KMS-11 (cell line): ENCODE data around the gene ARHGDIB.

Source experiments
- H2AFZ ChIP-seq: fragments of 200-600 bp; sonication (generic); 2 replicates; pipeline ENCODE4 v1.6.1; 2016; ENCODE audit warnings: antibody characterized with exemption, mixed run types, low read depth
- H3K27ac ChIP-seq: fragments of 200-600 bp; sonication (generic); 2 replicates; pipeline ENCODE4 v1.6.1; 2016; ENCODE audit warnings: mild to moderate bottlenecking, mixed run types
- H3K27me3 ChIP-seq: fragments of 200-600 bp; sonication (generic); 2 replicates; pipeline ENCODE4 v1.6.1; 2017; ENCODE audit warnings: mild to moderate bottlenecking, low read depth, mixed run types, moderate library complexity; ENCODE audit not compliant: insufficient read depth
- H3K36me3 ChIP-seq: fragments of 200-600 bp; sonication (generic); 2 replicates; pipeline ENCODE4 v1.6.1; 2017; ENCODE audit warnings: mild to moderate bottlenecking, mixed run types; ENCODE audit not compliant: insufficient read depth
- H3K4me1 ChIP-seq: fragments of 200-600 bp; sonication (generic); 2 replicates; pipeline ENCODE4 v1.6.1; 2016; ENCODE audit warnings: mild to moderate bottlenecking, low read depth, mixed run types; ENCODE audit not compliant: poor library complexity, severe bottlenecking
- H3K4me2 ChIP-seq: fragments of 200-600 bp; sonication (generic); 2 replicates; pipeline ENCODE4 v1.7.0; 2016; ENCODE audit warnings: mild to moderate bottlenecking, mixed run types
- H3K4me3 ChIP-seq: fragments of 200-600 bp; sonication (generic); IDR thresholded peaks from 2 replicates; pipeline ENCODE4 v1.6.1; 2017; ENCODE audit warnings: low read depth, low read length, mixed read lengths; ENCODE audit not compliant: insufficient read depth
- H3K79me2 ChIP-seq: fragments of 200-600 bp; sonication (generic); 2 replicates; pipeline ENCODE4 v1.6.1; 2016; ENCODE audit warnings: low read depth, mixed run types; ENCODE audit not compliant: insufficient read depth
- H3K9ac ChIP-seq: fragments of 200-600 bp; sonication (generic); 2 replicates; pipeline ENCODE4 v1.6.1; 2016; ENCODE audit warnings: mild to moderate bottlenecking, mixed run types
- H4K20me1 ChIP-seq: fragments of 200-600 bp; sonication (generic); 2 replicates; pipeline ENCODE4 v1.6.1; 2016; ENCODE audit warnings: mild to moderate bottlenecking, mixed run types; ENCODE audit not compliant: insufficient read depth
- TF ChIP-seq, protein P1 (sequence below): fragments of 200-600 bp; sonication (generic); conservative IDR thresholded peaks from 2 replicates; pipeline ENCODE4 v1.6.1; 2017; ENCODE audit warnings: low read depth, mild to moderate bottlenecking, antibody characterized with exemption, low read length, moderate library complexity, mixed read lengths

Gene ARHGDIB

GRCh38 chr12:14984036-14984435, 22.6 kb upstream of the ARHGDIB start:
- no peaks in the 10 kb centered on the region for H3K4me1 ChIP-seq
- H3K27ac ChIP-seq, result no peak overlapping the region
- H3K4me2 ChIP-seq, result no peak overlapping the region
- H3K4me3 ChIP-seq, result no peak overlapping the region
- H3K9ac ChIP-seq, result no peak overlapping the region
- H3K79me2 ChIP-seq, result no peaks in the 10 kb centered on the region
- H3K36me3 ChIP-seq, result no peaks in the 10 kb centered on the region
- no peaks in the 10 kb centered on the region for H4K20me1 ChIP-seq
- no peaks in the 10 kb centered on the region for H3K27me3 ChIP-seq
- H2AFZ ChIP-seq, result no peak overlapping the region
- TF ChIP-seq, protein P1, sequence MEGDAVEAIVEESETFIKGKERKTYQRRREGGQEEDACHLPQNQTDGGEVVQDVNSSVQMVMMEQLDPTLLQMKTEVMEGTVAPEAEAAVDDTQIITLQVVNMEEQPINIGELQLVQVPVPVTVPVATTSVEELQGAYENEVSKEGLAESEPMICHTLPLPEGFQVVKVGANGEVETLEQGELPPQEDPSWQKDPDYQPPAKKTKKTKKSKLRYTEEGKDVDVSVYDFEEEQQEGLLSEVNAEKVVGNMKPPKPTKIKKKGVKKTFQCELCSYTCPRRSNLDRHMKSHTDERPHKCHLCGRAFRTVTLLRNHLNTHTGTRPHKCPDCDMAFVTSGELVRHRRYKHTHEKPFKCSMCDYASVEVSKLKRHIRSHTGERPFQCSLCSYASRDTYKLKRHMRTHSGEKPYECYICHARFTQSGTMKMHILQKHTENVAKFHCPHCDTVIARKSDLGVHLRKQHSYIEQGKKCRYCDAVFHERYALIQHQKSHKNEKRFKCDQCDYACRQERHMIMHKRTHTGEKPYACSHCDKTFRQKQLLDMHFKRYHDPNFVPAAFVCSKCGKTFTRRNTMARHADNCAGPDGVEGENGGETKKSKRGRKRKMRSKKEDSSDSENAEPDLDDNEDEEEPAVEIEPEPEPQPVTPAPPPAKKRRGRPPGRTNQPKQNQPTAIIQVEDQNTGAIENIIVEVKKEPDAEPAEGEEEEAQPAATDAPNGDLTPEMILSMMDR, result no peak

DNA sequence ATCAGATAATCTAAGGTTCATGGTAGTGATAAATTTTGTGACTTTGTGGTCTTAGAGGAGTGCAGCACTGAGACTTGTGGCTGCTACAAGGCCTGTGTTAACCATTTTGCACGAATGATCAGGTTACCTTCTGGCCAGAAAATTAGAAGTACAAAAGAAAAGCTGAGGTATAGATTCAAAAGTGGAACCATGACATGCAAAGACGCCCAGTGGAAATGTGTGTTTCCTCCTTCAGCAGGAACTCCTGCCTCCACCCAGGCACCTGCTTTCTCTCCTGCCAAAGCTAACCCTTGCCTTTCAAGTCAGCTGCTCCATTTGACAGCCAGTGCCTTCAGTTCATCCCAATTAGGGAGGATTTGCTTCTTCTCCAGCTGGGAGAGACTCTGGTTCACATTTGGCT, 21.6 kb upstream of the ARHGDIB start:
- TF ChIP-seq, protein P1, result no peak
- Histone ChIP-seq H3K27ac (no peak overlapping the region), H3K4me2 (no peak overlapping the region), H3K79me2 (no peaks in the 10 kb centered on the region), H3K27me3 (no peaks in the 10 kb centered on the region), H2AFZ (no peak overlapping the region), H3K36me3 (no peaks in the 10 kb centered on the region), H3K9ac (no peak overlapping the region), H3K4me3 (no peak overlapping the region), H3K4me1 (no peaks in the 10 kb centered on the region), H4K20me1 (no peaks in the 10 kb centered on the region)

GRCh38 chr12:14982562-14982961, 21.2 kb upstream of the ARHGDIB start:
- no peaks in the 10 kb centered on the region for H3K36me3 ChIP-seq

DNA sequence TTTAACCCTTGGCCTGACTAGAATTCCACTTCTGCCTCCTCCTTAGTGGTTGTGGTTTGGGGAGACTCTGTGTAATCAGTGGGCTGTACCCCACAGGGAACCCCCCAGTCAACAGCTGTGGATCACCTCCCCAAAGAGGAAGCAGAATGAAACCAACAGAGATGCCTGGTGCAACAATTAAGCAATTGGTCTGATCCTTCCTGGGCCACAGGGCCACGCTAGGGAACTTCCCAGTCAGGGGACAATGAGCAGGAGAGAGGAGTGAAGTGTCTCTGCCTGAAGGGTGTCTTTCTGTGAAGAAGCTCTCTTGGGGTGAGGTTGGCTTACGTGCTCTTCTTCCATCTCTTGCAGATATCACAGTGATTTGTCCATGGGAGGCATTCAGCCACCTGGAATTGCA, 19.6 kb upstream of the ARHGDIB start:
- Histone ChIP-seq H3K4me3 (no peak overlapping the region), H3K27ac (no peak overlapping the region), H2AFZ (no peak overlapping the region), H3K4me2 (no peak overlapping the region), H3K36me3 (no peaks in the 10 kb centered on the region), H3K4me1 (no peaks in the 10 kb centered on the region), H3K27me3 (no peaks in the 10 kb centered on the region), H3K79me2 (no peaks in the 10 kb centered on the region), H3K9ac (no peak overlapping the region), H4K20me1 (no peaks in the 10 kb centered on the region)
- TF ChIP-seq, protein P1, result no peak

More at GRCh38 chr12:14982562-14982961, 21.2 kb upstream of the ARHGDIB start:
- no peaks in the 10 kb centered on the region for H4K20me1 ChIP-seq
- H3K4me2 ChIP-seq, result no peak overlapping the region
- H2AFZ ChIP-seq, result no peak overlapping the region
- TF ChIP-seq, protein P1, result no peak
- H3K79me2 ChIP-seq, result no peaks in the 10 kb centered on the region
- no peaks in the 10 kb centered on the region for H3K27me3 ChIP-seq
- no peaks in the 10 kb centered on the region for H3K4me1 ChIP-seq
- H3K4me3 ChIP-seq, result no peak overlapping the region
- H3K9ac ChIP-seq, result no peak overlapping the region
- H3K27ac ChIP-seq, result no peak overlapping the region

DNA sequence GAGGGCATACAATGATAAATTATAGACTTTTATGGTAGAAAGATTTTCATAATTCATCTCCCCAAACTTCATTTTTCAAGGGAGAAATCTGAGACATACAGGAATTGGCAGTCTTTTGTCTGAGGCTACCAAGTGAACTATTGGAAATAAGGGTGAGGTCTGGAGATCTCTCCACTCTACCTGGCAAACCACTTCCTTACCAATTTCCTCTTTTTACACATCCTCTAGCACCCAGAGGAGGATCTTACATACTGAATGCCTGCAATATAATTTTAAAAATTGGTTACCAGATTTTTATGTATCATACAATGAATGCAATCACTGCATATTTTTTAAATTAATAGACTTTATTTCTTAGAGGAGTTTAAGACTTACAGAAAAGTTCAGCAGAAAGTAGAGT, 18.1 kb upstream of the ARHGDIB start:
- Histone ChIP-seq H3K27me3 (no peaks in the 10 kb centered on the region), H3K36me3 (no peaks in the 10 kb centered on the region), H3K9ac (no peak overlapping the region), H3K27ac (no peak overlapping the region), H4K20me1 (no peaks in the 10 kb centered on the region), H3K4me2 (no peak overlapping the region), H3K4me3 (no peak overlapping the region), H2AFZ (no peak overlapping the region), H3K4me1 (no peaks in the 10 kb centered on the region), H3K79me2 (no peaks in the 10 kb centered on the region)
- TF ChIP-seq, protein P1, result no peak
